Measurements from ENCODE around the gene ADGRL1.
"Not testable (repeated sequence)": the region's sequence is repeated elsewhere in the genome, so short reads cannot be mapped to it uniquely, and the experiment has no call there.

The ADGRL1 gene

DNA sequence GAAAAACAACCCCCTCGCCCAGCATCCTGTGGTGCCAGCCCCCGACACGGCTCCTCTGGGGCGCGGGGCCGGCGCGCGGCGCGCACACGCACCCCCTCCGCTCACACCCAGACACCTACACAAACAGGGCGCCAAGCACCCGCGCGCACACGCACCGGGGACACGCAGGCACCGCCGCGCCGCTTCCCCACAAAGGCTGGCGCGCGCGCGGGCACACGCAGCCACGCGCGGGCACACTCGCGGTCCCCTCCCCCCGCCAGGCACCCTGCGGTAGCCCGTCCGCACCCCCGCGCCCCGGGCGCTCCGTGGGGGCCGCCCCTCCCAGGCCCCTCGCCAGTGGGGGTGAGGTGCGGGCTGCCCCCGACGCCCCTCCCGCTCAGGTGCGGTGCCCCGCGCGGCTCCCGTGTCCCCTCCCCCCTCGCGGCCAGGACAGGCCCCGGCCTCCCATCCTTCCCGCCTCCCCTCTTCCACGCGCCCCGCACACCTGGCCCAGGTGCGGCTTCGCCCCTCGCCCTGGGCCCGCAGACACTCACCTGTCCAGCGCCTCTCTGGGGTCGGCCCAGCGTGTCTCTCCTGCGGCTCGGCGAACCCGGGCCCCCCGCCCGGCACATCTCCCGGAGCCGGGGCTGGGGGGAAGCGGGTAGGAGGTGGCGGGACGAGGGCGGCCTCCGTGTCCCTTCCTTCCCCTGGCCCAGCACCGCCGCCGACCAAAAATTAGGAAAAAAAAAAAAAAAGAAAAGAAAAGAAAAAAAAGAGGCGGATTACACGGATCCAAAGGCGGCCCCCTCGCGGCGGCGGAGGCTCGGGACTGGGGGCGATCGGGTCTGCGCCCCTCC lies at the start of gene ADGRL1:
TSS of gene ADGRL1 (minus strand) at position 718 of the 836 bp plus-strand sequence. CDS start 22,567 bp downstream, outside the sequence.
- DNase-seq: not testable (repeated sequence)

DNA sequence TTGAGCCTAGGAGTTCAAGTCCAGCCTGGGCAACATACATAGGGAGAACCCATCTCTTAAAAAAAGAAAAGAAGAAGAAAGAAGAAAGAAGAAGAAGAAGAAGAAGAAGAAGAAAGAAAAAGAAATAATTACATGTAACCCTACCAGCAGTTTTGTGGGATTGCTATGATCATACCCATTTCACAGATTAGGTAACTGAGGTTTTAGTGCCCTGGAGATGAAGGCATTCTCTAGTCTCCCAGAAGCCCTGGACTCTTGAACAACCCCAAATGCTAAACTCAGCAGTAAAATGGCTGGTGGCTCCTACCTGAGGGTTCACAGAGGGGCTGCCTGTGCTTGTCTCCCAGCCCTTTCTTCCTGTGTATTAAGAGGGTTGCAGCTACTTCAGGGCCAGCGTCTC lies 49.3 kb upstream of the ADGRL1 start:
- not testable (repeated sequence) for DNase-seq

DNA sequence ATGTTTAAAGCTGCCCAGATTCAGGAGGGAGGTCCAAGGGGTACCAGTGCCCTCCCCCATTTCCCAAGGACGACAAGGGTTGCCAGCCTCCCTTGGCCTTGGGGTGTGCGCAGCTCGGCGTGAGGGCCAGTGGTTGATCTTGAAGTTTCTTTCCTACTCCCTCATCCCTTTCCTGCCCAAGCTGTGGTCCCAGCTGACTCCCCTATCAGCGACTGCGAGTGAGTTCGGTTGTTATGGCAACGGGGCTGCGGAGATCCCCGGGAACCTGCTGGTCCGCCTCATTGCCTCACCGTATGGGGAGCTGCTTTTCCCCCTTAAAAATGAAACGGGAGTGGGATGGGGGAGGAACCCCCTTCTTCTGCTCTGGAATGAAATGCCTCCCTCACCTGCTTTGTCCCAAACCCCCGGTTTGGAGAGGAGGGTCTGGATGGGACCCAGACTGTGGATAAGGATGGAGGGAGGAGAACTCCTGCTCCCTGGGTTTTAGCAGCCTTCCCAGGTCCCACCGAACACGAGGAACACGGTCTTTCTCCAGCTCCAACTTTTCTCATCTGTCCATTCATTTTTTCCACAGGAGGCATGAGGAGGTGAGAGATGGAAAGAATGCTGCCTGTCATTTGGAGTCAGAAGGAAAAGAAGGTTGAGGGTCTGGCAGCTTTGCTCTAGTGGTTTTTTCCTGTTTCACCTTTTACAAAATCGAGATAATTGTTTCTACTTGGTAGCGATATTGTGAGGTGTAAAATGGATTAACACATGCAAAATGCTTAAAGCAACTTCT lies 48.0 kb upstream of the ADGRL1 start:
- DNase-seq: not testable (repeated sequence)

DNA sequence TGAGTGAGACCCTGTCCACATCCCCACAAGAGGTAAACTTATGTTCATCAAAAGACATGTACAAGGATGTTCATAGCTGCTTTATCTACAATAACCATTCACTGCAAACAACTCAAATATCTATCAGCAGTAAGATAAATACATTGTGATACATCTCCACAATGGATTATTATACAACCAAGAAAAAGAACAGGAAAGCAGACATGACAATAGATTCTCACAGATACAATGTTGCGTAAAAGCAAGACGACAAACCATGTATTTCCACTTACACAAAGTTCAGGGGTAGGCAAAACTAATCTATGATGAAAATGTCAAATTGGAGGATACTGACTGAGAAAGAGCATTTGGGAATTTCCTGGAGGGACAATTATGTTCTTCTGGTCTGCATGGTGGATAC lies 46.2 kb upstream of the ADGRL1 start:
- not testable (repeated sequence) for DNase-seq

DNA sequence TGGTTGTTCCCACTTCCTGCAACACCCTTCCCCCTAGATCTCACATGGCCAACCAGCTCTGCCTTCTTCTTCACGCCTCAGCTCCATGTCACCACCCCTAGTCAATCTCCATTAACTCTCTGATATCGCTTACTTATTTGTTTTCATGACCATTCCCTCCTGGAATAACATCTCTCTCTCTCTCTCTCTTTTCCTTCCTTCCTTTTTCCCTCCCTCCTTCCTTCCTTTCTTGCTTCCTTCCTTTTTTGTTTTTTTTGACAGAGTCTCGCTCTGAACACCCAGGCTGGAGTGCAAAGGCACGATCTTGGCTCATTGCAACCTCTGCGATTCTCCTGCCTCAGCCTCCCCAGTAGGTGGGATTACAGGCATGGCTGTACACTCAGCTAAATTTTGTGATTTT lies 44.9 kb upstream of the ADGRL1 start:
- no peak for DNase-seq

DNA sequence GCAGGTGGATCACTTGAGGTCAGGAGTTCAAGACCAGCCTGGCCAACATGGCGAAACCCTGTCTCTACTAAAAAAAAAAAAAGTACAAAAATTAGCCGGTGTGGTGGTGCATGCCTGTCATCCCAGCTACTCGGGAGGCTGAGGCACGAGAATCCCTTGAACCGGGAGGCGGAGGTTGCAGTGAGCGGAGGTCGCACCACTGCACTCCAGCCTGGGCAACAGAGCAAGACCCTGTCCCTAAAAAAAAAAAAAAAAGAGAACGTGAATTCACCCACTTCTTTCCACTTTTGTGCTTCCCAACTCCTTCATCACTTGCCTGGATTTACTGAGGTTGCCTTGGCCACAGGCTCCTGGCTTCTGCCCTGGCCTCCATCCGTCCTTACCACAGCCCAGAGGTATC lies 44.3 kb upstream of the ADGRL1 start:
- not testable (repeated sequence) for DNase-seq

DNA sequence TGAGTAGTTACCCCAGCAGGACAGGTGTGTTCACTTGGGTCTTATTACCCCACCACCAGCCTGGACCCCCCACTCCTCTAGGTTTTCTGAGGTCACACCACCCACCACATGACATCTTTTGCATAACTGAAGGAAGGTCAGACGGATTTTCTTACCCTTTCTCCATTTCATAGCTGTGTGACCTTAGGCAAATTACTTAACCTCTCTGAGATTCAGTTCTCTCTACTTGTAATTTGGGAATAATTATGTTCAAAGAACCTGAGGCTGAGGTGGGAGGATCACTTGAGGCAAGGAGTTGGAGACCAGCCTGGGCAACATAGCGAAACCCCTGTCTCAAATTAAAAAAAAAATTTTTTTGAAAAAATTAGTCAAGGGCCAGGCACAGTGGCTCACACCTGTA lies 43.9 kb upstream of the ADGRL1 start:
- DNase-seq: not testable (repeated sequence)

DNA sequence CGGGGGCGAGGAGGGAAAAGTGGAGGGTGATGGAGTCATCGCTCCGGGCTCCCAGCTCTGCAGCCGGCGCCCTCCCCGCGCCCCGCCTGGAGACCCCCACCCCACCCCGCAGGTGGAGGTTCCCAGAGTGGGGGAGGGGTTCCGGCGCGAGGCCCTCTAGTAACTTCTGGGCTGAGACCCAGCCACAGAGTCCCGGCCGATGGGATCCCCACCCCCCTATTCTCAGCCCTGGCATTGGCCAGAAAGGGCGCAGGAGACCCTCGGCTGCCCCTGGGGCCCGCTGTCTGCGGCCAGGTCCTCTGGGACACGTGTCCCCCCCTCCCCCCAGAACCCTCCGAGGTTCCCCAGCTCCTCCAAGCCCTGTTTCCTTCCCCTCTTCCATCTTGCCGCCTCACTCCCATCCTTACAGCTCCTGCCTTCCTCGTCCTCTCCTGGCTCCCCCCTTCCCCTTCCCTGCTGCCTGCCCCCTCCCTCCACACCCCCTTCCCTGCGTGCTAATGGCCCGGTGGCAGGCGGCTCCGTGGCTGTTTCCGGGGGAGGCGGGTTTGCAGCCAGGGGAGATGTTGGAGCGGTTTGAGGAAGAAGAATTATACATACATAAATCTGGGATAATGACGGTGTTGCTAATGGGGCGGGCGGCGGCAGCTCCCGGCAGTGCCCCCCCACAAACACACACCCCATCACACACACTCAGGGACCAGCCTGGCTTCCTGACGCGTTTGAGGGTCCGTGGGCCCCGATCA lies 43.2 kb upstream of the ADGRL1 start:
- DNase-seq: peak; percentile 46 to 54

DNA sequence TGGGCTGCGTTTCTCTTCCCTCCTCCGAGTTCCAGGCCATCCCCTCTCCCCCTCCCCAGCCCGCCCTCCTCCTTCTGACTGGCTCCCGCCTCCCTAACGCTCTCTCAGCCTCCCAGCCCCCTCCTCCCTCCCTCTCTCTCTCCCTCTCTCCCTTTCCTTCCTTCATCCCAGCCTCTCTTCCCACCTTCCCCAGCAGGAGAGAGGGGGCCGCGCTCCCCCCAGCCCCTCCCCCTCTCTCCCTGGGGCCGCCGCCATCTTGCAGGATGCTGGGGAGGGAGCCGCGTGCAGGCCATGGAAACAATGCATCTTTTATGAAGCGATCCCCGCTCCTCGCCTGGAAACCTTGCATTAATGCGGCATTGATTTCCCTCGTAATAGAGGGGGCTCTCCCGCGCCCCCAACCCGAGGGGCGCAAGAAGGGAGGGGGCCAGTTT lies 42.6 kb upstream of the ADGRL1 start:
- DNase-seq: peak; percentile 33 to 47

DNA sequence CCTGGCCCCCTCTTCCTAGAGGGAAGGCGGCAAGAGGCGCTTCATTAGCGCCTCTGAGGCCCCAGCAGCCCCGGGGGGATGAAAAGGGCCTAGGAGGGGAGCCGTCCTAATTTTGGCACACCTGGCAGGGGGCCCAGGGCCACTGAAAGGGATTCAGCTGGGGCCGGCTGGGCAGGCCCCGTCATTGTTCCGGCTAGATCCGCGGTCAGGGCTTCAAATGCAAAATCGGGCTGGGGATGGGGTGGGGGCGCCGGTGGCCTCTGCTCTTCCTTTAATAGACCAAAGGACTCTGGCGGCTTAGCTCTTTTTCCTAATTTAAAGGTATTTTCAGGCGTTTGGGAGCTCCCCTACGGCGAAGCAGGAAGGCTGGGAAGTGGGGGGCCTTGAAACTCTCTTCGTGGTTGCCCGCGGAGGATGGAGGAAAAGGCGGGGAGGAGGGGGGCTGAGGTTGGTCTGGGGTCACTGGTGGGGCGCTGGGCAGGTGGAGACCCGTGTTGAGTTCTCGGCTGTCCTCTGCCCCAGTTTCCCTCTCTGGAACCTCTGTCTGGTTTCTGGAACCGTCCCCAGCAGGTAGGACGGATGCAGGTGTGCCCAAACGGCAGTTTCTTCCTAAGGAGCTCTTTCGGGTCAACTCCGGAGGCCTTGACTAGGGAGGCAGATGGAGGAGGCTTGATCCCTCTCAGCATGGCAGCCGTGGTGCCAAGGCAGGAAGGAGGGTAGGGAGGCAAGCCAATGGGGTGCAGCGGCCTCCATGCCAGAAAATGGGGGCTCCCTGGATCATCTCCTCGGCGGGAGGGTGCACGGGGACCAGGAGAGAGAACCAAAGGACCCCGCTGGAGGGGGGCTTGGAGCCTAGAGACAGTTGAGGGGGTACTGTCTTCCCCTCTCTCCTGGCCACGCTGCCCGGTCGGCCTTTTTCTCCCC lies 41.8 kb upstream of the ADGRL1 start:
- not testable (repeated sequence) for DNase-seq

DNA sequence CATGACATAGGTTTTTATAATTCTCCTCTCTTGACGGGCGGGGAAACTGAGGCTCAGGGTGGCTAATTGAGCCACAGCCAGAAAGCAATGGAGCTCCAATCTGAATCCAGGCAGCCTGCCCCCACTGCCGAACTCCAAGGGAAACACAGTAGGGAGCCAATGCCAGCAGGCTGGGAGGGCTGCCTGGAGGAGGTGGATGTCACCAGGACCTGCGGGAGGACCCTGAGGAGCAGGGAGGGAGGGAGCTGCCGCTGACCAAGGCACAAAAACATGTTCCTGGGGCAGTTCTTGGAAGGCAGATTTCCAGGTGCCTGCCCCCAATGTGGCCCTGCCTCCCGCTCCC lies 41.2 kb upstream of the ADGRL1 start:
- DNase-seq: not testable (repeated sequence)

DNA sequence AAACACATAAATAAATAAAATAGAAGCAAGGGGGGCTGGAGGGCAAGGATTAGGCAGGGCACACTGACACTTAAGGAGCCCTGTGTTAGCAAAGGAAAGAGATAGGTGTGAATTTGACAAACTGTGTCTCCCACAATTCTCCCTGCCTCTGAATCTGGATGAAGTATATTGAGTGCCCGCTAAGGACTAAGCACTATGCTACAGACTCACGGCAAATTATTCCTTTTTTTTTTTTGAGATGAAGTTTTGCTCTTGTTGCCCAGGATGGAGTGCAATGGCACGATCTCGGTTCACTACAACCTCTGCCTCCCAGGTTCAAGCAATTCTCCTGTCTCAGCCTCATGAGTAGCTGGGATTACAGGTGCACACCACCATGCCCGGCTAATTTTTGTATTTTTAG lies 38.4 kb upstream of the ADGRL1 start:
- not testable (repeated sequence) for DNase-seq

DNA sequence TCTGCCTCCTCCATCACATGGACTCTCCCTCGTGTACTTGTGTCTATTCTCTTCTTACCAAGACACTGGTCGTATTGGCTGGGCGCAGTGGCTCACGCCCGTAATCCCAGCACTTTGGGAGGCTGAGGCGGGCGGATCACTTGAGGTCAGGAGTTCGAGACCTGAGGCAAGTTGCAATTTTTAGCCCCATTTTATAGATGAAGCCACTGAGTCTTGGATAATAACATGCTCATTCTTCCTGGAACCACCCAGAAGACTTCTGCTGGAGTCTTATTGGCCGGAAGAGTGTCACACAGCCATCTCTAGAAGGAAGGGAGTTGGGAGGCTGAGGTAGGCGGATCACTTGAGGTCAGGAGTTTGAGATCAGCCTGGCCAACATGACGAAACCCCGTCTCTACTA lies 37.7 kb upstream of the ADGRL1 start:
- DNase-seq: not testable (repeated sequence)

DNA sequence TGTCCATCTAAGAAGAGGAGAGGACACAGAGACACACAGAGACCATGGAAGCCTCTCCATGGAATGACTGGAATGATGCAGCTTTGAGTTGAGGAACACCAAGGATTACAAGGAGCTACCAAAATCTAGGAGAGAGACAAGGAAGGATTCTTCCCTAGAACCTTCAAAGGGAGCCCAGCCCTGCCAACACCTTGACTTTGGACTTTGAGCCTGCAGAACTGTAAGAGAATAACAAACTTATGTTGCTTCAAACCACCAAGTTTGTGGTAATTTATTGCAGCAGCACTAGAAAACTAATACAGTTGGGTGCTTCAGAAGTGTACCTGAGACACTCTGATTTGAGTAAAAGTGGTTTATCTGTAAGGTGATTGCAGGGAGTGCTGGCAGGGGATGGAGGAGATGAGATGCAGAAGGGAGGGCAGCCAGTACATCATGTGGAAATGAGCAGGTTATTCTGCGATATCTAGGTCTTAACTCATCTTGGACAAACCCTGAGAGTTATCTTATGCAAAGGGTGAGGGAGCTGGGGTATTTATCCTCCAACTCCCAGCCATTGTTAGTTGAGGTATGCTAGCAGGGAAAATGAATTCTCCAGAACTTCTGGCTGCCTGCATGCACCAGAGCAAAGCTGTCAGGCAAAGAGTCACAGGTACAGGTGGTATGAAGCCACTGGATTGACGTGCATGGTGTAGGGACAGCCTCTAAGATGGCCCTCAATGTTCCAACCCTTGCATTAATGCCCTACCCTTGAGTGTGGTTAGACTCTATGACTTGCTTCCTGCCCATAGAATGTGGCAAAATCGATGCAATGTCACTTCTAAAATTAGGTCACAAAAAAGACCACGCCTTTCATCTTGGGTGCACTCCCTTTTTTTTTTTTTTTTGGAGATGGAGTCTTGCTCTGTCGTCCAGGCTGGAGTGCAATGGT lies 31.3 kb upstream of the ADGRL1 start:
- DNase-seq: no peak

DNA sequence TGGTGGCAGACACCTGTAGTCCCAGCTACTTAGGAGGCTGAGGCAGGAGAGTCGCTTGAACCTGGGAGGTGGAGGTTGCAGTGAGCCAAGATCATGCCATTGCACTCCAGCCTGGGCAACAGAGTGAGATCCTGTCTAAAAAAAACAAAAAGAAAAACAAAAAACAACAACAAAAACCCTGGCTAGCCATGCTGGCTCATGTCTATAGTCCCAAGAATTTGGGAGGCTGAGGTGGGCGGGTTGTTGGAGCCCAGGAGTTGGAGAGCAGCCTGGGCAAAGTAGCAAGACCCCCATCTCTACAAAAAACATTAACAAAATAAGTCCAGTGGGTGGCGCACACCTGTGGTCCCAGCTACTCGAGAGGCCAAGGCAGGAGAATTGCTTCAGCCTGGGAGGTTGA lies 27.0 kb upstream of the ADGRL1 start:
- DNase-seq: not testable (repeated sequence)

DNA sequence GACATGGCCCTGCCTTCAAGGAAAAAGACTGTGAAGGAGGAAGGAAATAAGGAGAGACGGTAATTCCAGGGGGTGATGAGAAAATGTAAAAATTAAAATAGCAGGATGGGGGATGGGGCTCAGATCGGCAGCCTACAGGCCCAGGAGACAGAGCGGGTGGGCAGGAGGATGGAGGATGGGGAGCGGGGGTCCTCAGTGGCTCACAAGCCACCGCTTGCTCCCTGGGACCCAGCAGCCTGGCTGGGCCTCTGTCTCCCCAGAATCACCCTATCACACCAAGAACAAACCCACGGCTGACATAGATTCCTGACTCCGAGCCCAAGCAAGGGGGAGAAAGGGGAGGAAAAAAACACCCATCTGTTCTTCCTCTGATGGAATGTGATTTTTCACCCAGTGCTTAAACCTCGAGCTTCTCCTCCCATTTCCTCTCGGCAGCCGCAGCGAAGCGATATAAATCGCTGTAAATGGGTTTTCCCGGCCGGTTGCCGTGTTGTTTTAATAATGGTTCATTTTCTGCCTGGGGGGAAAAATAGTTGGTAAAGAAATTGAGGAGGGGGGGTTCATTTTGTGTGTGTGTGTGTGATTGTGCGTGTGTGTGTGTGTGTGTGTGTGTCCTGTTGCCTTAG lies 22.6 kb upstream of the ADGRL1 start:
- DNase-seq: not testable (repeated sequence)

DNA sequence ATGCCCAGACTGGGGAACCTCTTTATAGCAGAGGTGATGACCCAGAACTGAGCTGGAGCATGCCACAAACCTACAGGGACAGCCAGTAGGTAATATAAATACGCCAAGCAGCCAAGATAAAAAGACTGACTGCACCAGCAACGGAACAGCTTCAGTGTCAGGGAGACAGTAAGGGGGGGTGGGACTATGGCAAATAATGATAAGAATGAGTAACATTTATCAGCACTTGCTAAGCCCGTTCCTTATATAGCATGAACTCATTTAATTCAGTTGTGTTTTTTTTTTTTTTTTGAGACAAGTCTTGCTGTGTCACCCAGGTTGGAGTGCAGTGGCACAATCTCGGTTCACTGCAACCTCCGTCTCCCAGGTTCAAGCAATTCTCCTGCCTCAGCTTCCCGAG lies 20.5 kb upstream of the ADGRL1 start:
- DNase-seq: not testable (repeated sequence)

DNA sequence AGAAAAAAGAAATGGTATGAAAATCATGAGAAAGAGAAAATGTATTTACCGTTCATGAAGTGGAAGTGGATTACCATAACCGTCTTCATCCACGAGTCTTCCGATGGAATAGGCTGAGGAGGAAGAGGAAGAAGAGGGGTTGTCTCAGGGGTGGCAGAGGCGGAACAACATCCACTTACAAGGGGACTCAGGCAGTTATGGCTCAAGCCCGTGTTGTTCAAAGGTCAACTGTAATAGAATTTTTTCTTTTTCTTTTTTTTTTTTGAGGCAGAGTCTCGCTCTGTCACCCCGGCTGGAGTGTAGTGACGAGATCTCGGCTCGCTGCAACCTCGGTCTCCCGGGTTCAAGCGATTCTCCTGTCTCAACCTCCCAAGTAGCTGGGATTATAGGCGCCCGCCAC lies 16.9 kb upstream of the ADGRL1 start:
- DNase-seq: no peak

DNA sequence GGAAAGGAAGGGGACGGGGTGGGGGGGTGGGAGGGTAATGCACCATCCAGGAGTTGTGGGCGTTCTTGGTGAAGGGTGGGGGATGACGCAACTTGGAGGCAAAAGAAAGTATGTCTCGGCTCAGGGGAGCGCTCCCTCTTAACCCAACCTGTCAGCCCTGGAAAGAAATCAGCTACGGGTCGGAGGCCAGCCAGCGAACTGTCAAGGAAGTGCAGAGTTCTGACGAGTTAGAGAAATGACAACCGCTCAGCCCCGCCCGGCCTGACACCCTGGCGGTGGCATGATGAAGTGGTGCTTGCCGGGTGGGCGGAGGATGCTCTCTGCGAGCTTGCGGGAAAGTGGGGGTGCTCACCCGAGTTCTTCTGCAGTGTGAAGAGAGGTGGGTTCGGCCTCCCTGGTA lies 15.4 kb upstream of the ADGRL1 start:
- DNase-seq: peak; percentile 54 to 59

DNA sequence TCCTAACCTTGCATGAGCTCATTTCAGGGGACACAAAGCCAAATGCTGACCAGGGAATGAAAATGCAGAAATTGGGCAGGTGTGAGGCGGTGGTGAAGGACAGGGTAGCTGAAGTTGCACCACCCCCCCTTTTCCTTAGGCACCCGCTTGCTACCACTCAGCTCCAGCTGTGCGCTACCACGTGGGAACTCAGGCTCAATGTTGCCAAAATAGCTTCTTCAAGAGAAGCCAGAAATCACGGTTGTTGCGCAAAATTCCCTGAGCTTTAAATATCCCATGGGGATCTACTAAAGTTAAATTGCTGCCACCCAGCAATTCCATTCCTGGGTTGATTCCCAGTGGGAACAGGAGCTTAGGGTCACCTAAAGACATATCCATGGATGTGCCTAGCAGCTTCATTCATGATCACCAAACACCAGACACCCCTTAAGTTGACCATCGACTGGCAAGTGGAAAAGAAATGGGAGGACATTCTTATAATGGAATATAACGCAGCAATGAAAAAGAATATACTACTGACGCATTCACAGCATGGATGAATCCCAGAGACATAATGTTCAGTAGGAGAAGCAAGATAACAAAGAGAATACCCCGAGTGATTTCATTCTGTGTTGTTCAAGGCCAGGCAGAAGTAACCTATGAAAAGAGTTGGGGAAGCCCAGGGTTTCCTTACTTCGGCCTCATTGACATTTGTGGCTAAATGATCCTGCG lies 12.8 kb upstream of the ADGRL1 start:
- no peak for DNase-seq

Data from Kasumi-1 (cell line).